Parathyroid adenoma (tissue), 2 donors: ENCODE measurements around the gene P2RX3.

Source experiments
- H2AFZ ChIP-seq: fragments of 300-600 bp; sonication (generic); one replicate; pipeline ENCODE4 v1.7.0; 2017; ENCODE audit warnings: antibody characterized with exemption, mild to moderate bottlenecking
- H3K27ac ChIP-seq: fragments of 300-600 bp; sonication (generic); one replicate; pipeline ENCODE4 v1.7.0; 2017
- H3K27me3 ChIP-seq: fragments of 300-600 bp; sonication (generic); one replicate; pipeline ENCODE4 v1.7.0; 2017; ENCODE audit warnings: low read length; ENCODE audit not compliant: control insufficient read depth, insufficient read depth
- H3K36me3 ChIP-seq: fragments of 300-600 bp; sonication (generic); one replicate; pipeline ENCODE4 v1.7.0; 2017; ENCODE audit warnings: low read length; ENCODE audit not compliant: control insufficient read depth, insufficient read depth
- H3K4me1 ChIP-seq: fragments of 300-600 bp; sonication (generic); one replicate; pipeline ENCODE4 v1.7.0; 2017; ENCODE audit warnings: control low read depth
- H3K4me2 ChIP-seq: fragments of 300-600 bp; sonication (generic); one replicate; pipeline ENCODE4 v1.7.0; 2017; ENCODE audit warnings: low read length
- H3K4me3 ChIP-seq: fragments of 300-600 bp; sonication (generic); one replicate; pipeline ENCODE4 v1.7.0; 2017; ENCODE audit warnings: low read depth, low read length
- H3K79me2 ChIP-seq: fragments of 300-600 bp; sonication (generic); one replicate; pipeline ENCODE4 v1.7.0; 2017; ENCODE audit warnings: control low read depth
- H3K9ac ChIP-seq: fragments of 300-600 bp; sonication (generic); one replicate; pipeline ENCODE4 v1.7.0; 2017; ENCODE audit warnings: mild to moderate bottlenecking
- H3K9me3 ChIP-seq: fragments of 300-600 bp; sonication (generic); one replicate; pipeline ENCODE4 v1.7.0; 2017; ENCODE audit warnings: low read length; ENCODE audit not compliant: control insufficient read depth
- CTCF ChIP-seq: fragments of 300-600 bp; sonication (generic); IDR thresholded peaks from one replicate; pipeline ENCODE4 v1.7.0; 2017; ENCODE audit warnings: antibody characterized with exemption, mild to moderate bottlenecking
- donor health status: primary hyperparathyroidism.

Gene P2RX3

GRCh38 chr11:57380975-57381374 lies 42.8 kb downstream of the P2RX3 start, which contains the start of gene PRG3:
PRG3 (minus strand) TSS chr11:57381150; CDS start chr11:57380708, 442 bp downstream.
- H3K79me2 ChIP-seq, result no peaks in the 10 kb centered on the region
- no peak within 1 kb of the TSS for H3K4me2 ChIP-seq
- H3K27me3 ChIP-seq, result no peaks in the 10 kb centered on the region
- no peaks in the 10 kb centered on the region for H3K4me1 ChIP-seq
- H3K9ac ChIP-seq, result no peak within 1 kb of the TSS
- no peaks in the 10 kb centered on the region for H3K36me3 ChIP-seq
- no peak within 1 kb of the TSS for H3K4me3 ChIP-seq
- H3K27ac ChIP-seq, result no peak within 1 kb of the TSS
- no peak within 1 kb of the TSS for H2AFZ ChIP-seq
- H3K9me3 ChIP-seq, result no peaks in the 10 kb centered on the region
- TF ChIP-seq CTCF, result no peak

GRCh38 chr11:57386178-57386940 lies 48.2 kb downstream of the P2RX3 start:
- H3K4me2 ChIP-seq, result no peak overlapping the region
- H3K27ac ChIP-seq, result no peak overlapping the region
- H3K27me3 ChIP-seq, result no peaks in the 10 kb centered on the region
- H3K36me3 ChIP-seq, result no peaks in the 10 kb centered on the region
- H2AFZ ChIP-seq, result no peak overlapping the region
- TF ChIP-seq CTCF, result no peak
- no peak overlapping the region for H3K4me3 ChIP-seq
- no peaks in the 10 kb centered on the region for H3K4me1 ChIP-seq
- no peaks in the 10 kb centered on the region for H3K9me3 ChIP-seq
- no peak overlapping the region for H3K9ac ChIP-seq
- no peaks in the 10 kb centered on the region for H3K79me2 ChIP-seq

DNA sequence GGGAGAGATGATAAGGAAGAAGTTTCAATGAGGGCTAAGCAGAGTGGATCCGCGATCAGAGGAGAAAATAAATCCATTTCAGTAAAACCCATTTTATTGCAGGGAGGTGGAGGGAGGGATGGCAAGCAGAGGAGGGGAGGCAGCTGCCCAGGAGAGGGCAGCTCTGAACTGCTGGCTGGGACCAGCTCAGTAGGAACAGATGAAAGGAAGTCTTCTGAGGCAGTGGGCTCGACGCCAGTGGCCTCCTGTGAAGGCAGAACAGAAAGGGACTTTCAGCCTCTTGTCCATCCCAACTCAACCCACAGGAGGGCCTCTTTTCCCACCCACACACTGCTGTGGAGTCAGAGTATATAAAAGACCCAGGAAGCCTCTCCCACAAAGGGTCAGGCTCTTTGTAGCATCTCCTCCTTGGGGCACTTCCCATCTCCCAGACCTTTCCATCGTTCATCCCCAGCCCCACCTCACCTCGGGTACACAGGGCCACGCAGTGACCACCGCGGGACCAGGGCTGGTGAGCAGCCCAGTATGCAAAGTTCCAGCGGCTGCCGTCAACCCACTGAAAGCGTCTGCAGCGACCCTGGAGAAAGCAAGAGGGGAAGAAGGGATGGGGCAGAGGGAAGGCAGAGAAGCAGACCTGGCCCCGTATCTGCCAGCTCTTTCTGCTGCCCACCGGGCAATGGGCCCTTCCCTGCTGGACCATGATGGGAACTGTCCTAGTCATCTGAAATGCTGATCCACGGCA lies 49.3 kb downstream of the P2RX3 start:
- no peaks in the 10 kb centered on the region for H3K36me3 ChIP-seq

GRCh38 chr11:57390535-57390934 lies 52.4 kb downstream of the P2RX3 start, which contains the start of gene PRG2:
PRG2 (minus strand) TSS chr11:57390650; CDS start chr11:57389944, 706 bp downstream.
- TF ChIP-seq CTCF, result no peak
- H3K36me3 ChIP-seq, result no peaks in the 10 kb centered on the region
- H3K4me2 ChIP-seq, result no peak within 1 kb of the TSS
- no peaks in the 10 kb centered on the region for H3K27me3 ChIP-seq
- H3K4me1 ChIP-seq, result no peaks in the 10 kb centered on the region
- no peak within 1 kb of the TSS for H3K4me3 ChIP-seq
- H3K27ac ChIP-seq, result no peak within 1 kb of the TSS
- no peak within 1 kb of the TSS for H3K9ac ChIP-seq
- H3K79me2 ChIP-seq, result no peaks in the 10 kb centered on the region
- no peak within 1 kb of the TSS for H2AFZ ChIP-seq
- H3K9me3 ChIP-seq, result no peaks in the 10 kb centered on the region

More for the DNA sequence above, 49.3 kb downstream of the P2RX3 start:
- Histone ChIP-seq H3K9me3 (no peaks in the 10 kb centered on the region), H3K4me2 (no peak overlapping the region), H3K4me3 (no peak overlapping the region), H3K27ac (no peak overlapping the region), H3K4me1 (no peaks in the 10 kb centered on the region), H3K9ac (no peak overlapping the region), H2AFZ (no peak overlapping the region), H3K27me3 (no peaks in the 10 kb centered on the region), H3K79me2 (no peaks in the 10 kb centered on the region)
- no peak for TF ChIP-seq CTCF
